K562 (cell line): ENCODE results near the gene HSF4. TPM values are rescaled to one million over a fixed set of nuclear protein-coding genes. Genes with fewer than 3 reads are reported as not detected.

Experiments used
- ATAC-seq: fragments of 200-7000 bp; cut with Tn5 transposase; 3 replicates; pipeline ENCODE4 v1.9.1; 2020; ENCODE audit warnings: moderate library complexity
- BruUV-seq: library from RNA; stranded (reverse); fragments of 400-500 nt; replicated peaks from 2 replicates; lab custom pipeline; 2021; lab: Mats Ljungman, UMichigan
- CTCF ChIA-PET: fragments of 300-600 bp; formaldehyde crosslinking; extraction: SDS; loops from one replicate; lab custom pipeline; 2021; ENCODE audit warnings: low intra/inter-chr PET ratio; lab: Yijun Ruan, JAX
- POLR2A ChIA-PET: fragments of 300-600, 350-650 bp; sonication (Branson Sonifier 250); formaldehyde crosslinking; extraction: SDS; loops from one replicate; lab custom pipeline; 2021; ENCODE audit warnings: antibody characterized with exemption, inconsistent platforms; lab: Yijun Ruan, JAX
- DNase-seq, 4 experiments: peaks; one replicate each; pipeline versions ENCODE4 v3.0.0 to v3.0.0-alpha.2; 2011 to 2018; ENCODE audit warnings: low spot score in 3 of 4, mixed read lengths in 3 of 4; ENCODE audit errors: extremely low read depth in 1 of 4
- FAIRE-seq: peaks from 2 replicates; lab custom pipeline; 2011; peaks lifted over from hg19 to GRCh38; lab: Jason Lieb, UNC
- H2AFZ ChIP-seq: 2 replicates; pipeline ENCODE4 v1.6.0; 2011; ENCODE audit warnings: low read depth, low read length, control low read depth, inconsistent platforms
- H3K27ac ChIP-seq: fragments of 200-600 bp; 3 replicates; pipeline ENCODE4 v1.8.0; 2011; ENCODE audit warnings: low read depth, mild to moderate bottlenecking, control low read depth, inconsistent platforms, low read length, moderate library complexity, mixed read lengths; ENCODE audit errors: extremely low read depth
- H3K27me3 ChIP-seq, 2 experiments: fragments of 300-600 bp in 1 of 2; 2 replicates in 1 of 2; 3 replicates in 1 of 2; pipeline versions ENCODE4 v1.6.0 to v1.8.0; 2011; ENCODE audit warnings: inconsistent platforms in 2 of 2, low read length in 2 of 2, mild to moderate bottlenecking in 1 of 2, mixed read lengths in 1 of 2, moderate library complexity in 1 of 2; ENCODE audit not compliant: control insufficient read depth in 2 of 2, insufficient read depth in 2 of 2
- H3K36me3 ChIP-seq: fragments of 300-600 bp; 3 replicates; pipeline ENCODE4 v1.8.0; 2011; ENCODE audit warnings: mild to moderate bottlenecking, low read length, inconsistent platforms; ENCODE audit not compliant: control insufficient read depth, insufficient read depth
- H3K4me1 ChIP-seq, 2 experiments: fragments of 200-600 bp in 1 of 2; replicated peaks in 1 of 2; 2 replicates in 1 of 2; 3 replicates in 1 of 2; pipeline versions ENCODE4 v1.5.1 to v1.8.0; 2011; ENCODE audit warnings: inconsistent platforms in 2 of 2, low read length in 2 of 2, mild to moderate bottlenecking in 1 of 2, mixed read lengths in 1 of 2, moderate library complexity in 1 of 2; ENCODE audit not compliant: control insufficient read depth in 2 of 2, insufficient read depth in 2 of 2
- H3K4me2 ChIP-seq: 2 replicates; pipeline ENCODE4 v1.6.1; 2011; ENCODE audit warnings: low read length, control low read depth, inconsistent platforms, mixed read lengths; ENCODE audit not compliant: insufficient read depth
- H3K4me3 ChIP-seq: fragments of 200-600 bp; sonication (generic), shearing (Covaris generic); 2 replicates; pipeline ENCODE4 v1.5.1; 2016; ENCODE audit warnings: control low read depth, inconsistent platforms
- H3K79me2 ChIP-seq: fragments of 200-600 bp; 3 replicates; pipeline ENCODE4 v1.8.0; 2011; ENCODE audit warnings: low read length, inconsistent platforms; ENCODE audit not compliant: control insufficient read depth, insufficient read depth
- H3K9ac ChIP-seq, 2 experiments: 2 replicates each; pipeline versions ENCODE4 v1.6.0 to v1.6.1; 2011; ENCODE audit warnings: low read depth in 2 of 2, low read length in 2 of 2, control low read depth in 1 of 2, inconsistent platforms in 1 of 2, mild to moderate bottlenecking in 1 of 2, mixed read lengths in 1 of 2; ENCODE audit not compliant: insufficient read depth in 1 of 2
- H3K9me1 ChIP-seq: one replicate; pipeline ENCODE4 v1.6.0; 2011; ENCODE audit warnings: inconsistent platforms, mild to moderate bottlenecking, low read length, moderate library complexity; ENCODE audit not compliant: control insufficient read depth, insufficient read depth
- H3K9me3 ChIP-seq: replicated peaks from 2 replicates; pipeline ENCODE4 v1.5.1; 2011; ENCODE audit warnings: low read depth, low read length, inconsistent platforms; ENCODE audit not compliant: control insufficient read depth, insufficient read depth
- H4K20me1 ChIP-seq: replicated peaks from 2 replicates; pipeline ENCODE4 v1.6.1; 2011; ENCODE audit warnings: low read length, inconsistent platforms, mixed read lengths; ENCODE audit not compliant: control insufficient read depth, insufficient read depth
- ID3 ChIP-seq, 2 experiments: fragments of 250-450 bp in 1 of 2; fragments of 450-650 bp in 1 of 2; sonication (Bioruptor Pico) in 1 of 2; IDR thresholded peaks; 2 replicates each; pipeline versions ENCODE4 v1.6.1 to v1.8.0; 2016 to 2021; ENCODE audit warnings: mild to moderate bottlenecking in 2 of 2, moderate library complexity in 2 of 2, missing compliant biosample characterization in 1 of 2, missing genetic modification characterization in 1 of 2
- NR2C1 ChIP-seq, 2 experiments: fragments of 450-650 bp; IDR thresholded peaks; 2 replicates each; pipeline ENCODE4 v1.6.1; 2017; ENCODE audit warnings: mild to moderate bottlenecking in 2 of 2, antibody characterized with exemption in 1 of 2, inconsistent platforms in 1 of 2, missing compliant biosample characterization in 1 of 2, missing genetic modification characterization in 1 of 2
- PTRF ChIP-seq: fragments of 450-650 bp; IDR thresholded peaks from 2 replicates; pipeline ENCODE4 v1.6.1; 2016; ENCODE audit warnings: mild to moderate bottlenecking, missing genetic modification characterization, missing compliant biosample characterization
- ZBTB7A ChIP-seq: IDR thresholded peaks from 2 replicates; pipeline ENCODE4 v1.6.1; 2011; ENCODE audit warnings: low read depth, mild to moderate bottlenecking, low read length, moderate library complexity, borderline replicate concordance; ENCODE audit not compliant: control insufficient read depth
- WGBS: fragments of 100-300 bp; shearing (Covaris generic); methylation state at CpG from one replicate; pipeline ENCODE4 v1.1.6; 2016; ENCODE audit warnings: low coverage, mixed read lengths; ENCODE audit not compliant: insufficient coverage; ENCODE audit errors: missing lambda C conversion rate; 5-methylcytosine and 5-hydroxymethylcytosine counted together
- in situ Hi-C: fragments of 300-500 bp; cut with MboI; formaldehyde crosslinking; loops from 4 replicates; pipeline ENCODE4 v1.15.0; 2018; ENCODE audit warnings: inconsistent platforms, mixed read lengths
- intact Hi-C: fragments of 100-400 bp; cut with micrococcal nuclease; formaldehyde crosslinking; loops from 2 replicates; pipeline ENCODE4 v1.14.2; 2022
- polyA plus RNA-seq, 8 experiments: library from polyadenylated mRNA; depleted of rRNA in 4 of 8; stranded (reverse) in 5 of 8; unstranded in 3 of 8; fragments of >200 nt; fragmentation: Nextera tagmentation in 2 of 8; fragmentation: Illumina TruSeq in 1 of 8; extraction: Ambion mirVana in 2 of 8; extraction: Trizol in 1 of 8; gene quantifications; 2 replicates each; pipeline versions ENCODE4 v1.2.1 to v1.2.3, GENCODE V29; 2011 to 2014; ENCODE audit warnings: inconsistent platforms in 1 of 8, missing spikeins in 1 of 8
- total RNA-seq, 7 experiments: library from RNA; depleted of rRNA in 6 of 7; stranded (reverse); fragments of >200 nt in 6 of 7; fragmentation: Illumina TruSeq in 2 of 7; extraction: Trizol in 2 of 7; gene quantifications; 2 replicates each; pipeline versions ENCODE4 v1.2.1 to v1.2.3, GENCODE V29; 2011 to 2021; ENCODE audit warnings: low replicate concordance in 1 of 7

The HSF4 gene
- total and polyA plus RNA-seq, 9 of the 15 experiments (the other 6 are each of a cell fraction or from before 2014, with no cell fraction given): 0.50 to 35.4 (median 8.8) TPM; not detected in 1

GRCh38 chr16:67165121-67166078, 855 bp downstream of the HSF4 start (continued):
- TF ChIP-seq ID3 (CRISPR knock-in tag; IDR thresholded peaks at IDR 0.05) (no peak), ID3 (tag; IDR thresholded peaks at IDR 0.05) (0 out of 2 replicates have a peak, but pooled peaks have one; percentile 2)

- BruUV-seq: no TSS peak
- Histone ChIP-seq H4K20me1 (no peaks in the 10 kb centered on the region), H3K27ac (no peak overlapping the region), H3K36me3 (peaks cover 13% of the 10 kb centered on the region; the same call in 2 of the 3 replicates), H3K9me3 (no peaks in the 10 kb centered on the region), H3K4me2 (no peak overlapping the region), H3K79me2 (peaks cover 7% of the 10 kb centered on the region), H3K4me3 (no peak overlapping the region), H2AFZ (no peak overlapping the region), H3K9ac (peak overlapping the region in 1 of 2 experiments; percentile 68; a peak in 2 of 4 replicates), H3K4me1 (peaks cover 24 to 84% of the 10 kb centered on the region in 2 experiments), H3K27me3 (no peaks in the 10 kb centered on the region), H3K9me1 (no peaks in the 10 kb centered on the region)
- CTCF ChIA-PET: no interaction called here
- WGBS: 76% methylated on average over 16 of the region's 18 CpGs
- TF ChIP-seq ZBTB7A (0 out of 2 replicates have a peak, but pooled peaks have one; percentile 8), PTRF (tag) (no peak), NR2C1 (IDR thresholded peaks at IDR 0.05) (no peak), NR2C1 (tag; IDR thresholded peaks at IDR 0.05) (no peak)
- no peak for FAIRE-seq
- in situ Hi-C loops: loop anchor here (25.0 kb wide), 1 partner anchor 204 kb away; the partner anchor contains the start of gene CES3
- intact Hi-C loops: no loop called here
- no peak for ATAC-seq
- no peak for DNase-seq
- POLR2A ChIA-PET: interaction anchor here (0.5 to 0.6 kb wide), 2 partner anchors 11 to 314 kb away, joined by 3 read pairs; no protein-coding TSS in a partner anchor
Measured at GRCh38 chr16:67166110-67166547, 1.6 kb downstream of the HSF4 start.
